HUES48 (cell line): ENCODE results near the gene METTL27.
A peak's percentile ranks its signal among the peaks of the same experiment; 100 is the strongest.
"Not testable (repeated sequence)": the region's sequence is repeated elsewhere in the genome, so short reads cannot be mapped to it uniquely, and the experiment has no call there.

Experiments
- H3K27ac ChIP-seq: one replicate; pipeline ENCODE4 v1.7.0; 2013; ENCODE audit warnings: low read depth, low read length, inconsistent platforms
- H3K27me3 ChIP-seq: 2 replicates; pipeline ENCODE4 v1.6.1; 2013; ENCODE audit warnings: mild to moderate bottlenecking, low read length; ENCODE audit not compliant: control insufficient read depth, insufficient read depth
- H3K36me3 ChIP-seq: 2 replicates; pipeline ENCODE4 v1.6.1; 2013; ENCODE audit warnings: low read length; ENCODE audit not compliant: control insufficient read depth, insufficient read depth
- H3K4me1 ChIP-seq: 2 replicates; pipeline ENCODE4 v1.6.1; 2013; ENCODE audit warnings: mild to moderate bottlenecking, low read length; ENCODE audit not compliant: control insufficient read depth, insufficient read depth
- H3K4me3 ChIP-seq: 2 replicates; pipeline ENCODE4 v1.5.1; 2013; ENCODE audit warnings: mild to moderate bottlenecking, low read depth, low read length
- H3K9ac ChIP-seq: 2 replicates; pipeline ENCODE4 v1.6.1; 2013; ENCODE audit warnings: mild to moderate bottlenecking, low read depth, low read length, moderate library complexity
- H3K9me3 ChIP-seq: 2 replicates; pipeline ENCODE4 v1.6.1; 2013; ENCODE audit warnings: low read length; ENCODE audit not compliant: control insufficient read depth, insufficient read depth

Gene METTL27, protein sequence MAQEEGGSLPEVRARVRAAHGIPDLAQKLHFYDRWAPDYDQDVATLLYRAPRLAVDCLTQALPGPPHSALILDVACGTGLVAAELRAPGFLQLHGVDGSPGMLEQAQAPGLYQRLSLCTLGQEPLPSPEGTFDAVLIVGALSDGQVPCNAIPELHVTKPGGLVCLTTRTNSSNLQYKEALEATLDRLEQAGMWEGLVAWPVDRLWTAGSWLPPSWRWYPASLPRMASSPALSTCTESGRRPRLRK

GRCh38 chr7:73842067-73842976 lies at the start of gene METTL27:
TSS of gene METTL27 (minus strand) at chr7:73842516. CDS start at chr7:73842140, 376 bp downstream.
- Histone ChIP-seq H3K4me3 (peak within 1 kb of the TSS; percentile 67), H3K9me3 (no peaks in the 10 kb centered on the region), H3K36me3 (no peaks in the 10 kb centered on the region), H3K4me1 (peaks cover 6% of the 10 kb centered on the region; the same call in 1 of the 2 replicates), H3K27ac (peak within 1 kb of the TSS; percentile 68), H3K9ac (no peak within 1 kb of the TSS), H3K27me3 (no peaks in the 10 kb centered on the region)

DNA sequence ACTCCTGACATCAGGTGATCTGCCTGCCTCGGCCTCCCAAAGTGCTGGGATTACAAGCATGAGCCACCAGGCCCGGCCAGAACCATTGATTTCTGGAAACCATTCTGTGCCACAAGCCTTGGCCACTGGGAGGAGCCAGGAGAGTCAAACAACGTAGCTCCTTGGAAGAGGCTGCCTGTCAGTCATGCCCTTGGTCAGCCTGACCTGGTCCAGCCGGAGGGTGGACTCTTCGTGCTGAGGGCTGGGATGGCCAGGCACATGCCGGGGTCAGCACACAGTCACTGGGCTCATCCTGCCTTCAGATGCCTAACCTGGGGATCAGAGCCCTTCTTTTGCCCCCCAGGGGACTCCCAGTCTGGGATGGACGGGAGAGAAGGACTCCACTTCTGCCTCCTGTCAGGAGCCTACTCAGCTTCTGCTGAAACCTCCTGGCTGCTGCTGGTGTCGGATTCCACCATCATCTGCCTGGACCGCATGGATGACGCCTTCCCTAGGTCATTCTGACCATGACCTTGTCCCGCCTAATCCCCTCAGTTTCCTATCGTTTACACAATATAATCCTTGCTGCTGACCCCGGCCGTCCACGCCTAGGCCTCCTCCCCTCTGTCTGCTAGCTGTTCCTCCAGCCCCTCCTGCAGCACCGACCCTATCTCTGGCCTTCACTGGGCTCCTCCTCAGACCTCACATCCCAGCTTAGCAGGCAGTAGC lies 49.0 kb upstream of the METTL27 start:
- Histone ChIP-seq H3K27me3 (no peaks in the 10 kb centered on the region), H3K27ac (no peak overlapping the region), H3K9me3 (0 out of 2 replicates have a peak, but pooled peaks cover 5% of the 10 kb centered on the region), H3K9ac (no peak overlapping the region), H3K4me3 (no peak overlapping the region), H3K36me3 (no peaks in the 10 kb centered on the region), H3K4me1 (no peaks in the 10 kb centered on the region)

DNA sequence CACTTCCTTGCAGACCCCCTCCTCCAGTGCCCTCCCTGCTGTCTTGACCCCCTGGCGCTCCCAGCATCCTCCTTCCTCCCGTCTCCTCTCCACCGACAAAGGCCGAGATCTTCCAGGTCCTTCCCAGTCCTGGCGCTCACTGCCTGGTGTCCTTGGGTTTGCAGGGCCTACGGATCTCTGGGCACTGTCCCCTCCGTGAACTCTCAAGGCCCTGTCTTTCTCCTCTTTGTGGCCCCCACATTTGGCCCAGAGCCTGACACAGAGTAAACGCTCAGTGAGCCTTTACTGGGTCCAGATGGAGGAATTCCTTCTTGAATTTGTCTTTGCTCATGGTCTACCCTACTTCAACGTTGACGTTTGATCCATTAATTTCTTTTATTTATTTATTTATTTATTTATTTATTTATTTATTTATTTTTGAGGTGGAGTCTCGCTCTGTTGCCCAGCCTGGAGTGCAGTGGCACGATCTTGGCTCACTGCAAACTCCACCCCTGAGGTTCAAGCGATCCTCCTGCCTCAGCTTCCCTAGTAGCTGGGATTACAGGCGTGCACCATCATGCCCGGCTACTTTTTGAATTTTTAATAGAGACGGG lies 48.3 kb upstream of the METTL27 start:
- Histone ChIP-seq H3K9me3 (0 out of 2 replicates have a peak, but pooled peaks cover 1% of the 10 kb centered on the region), H3K4me1 (no peaks in the 10 kb centered on the region), H3K36me3 (no peaks in the 10 kb centered on the region), H3K27ac (no peak overlapping the region), H3K4me3 (no peak overlapping the region), H3K27me3 (no peaks in the 10 kb centered on the region), H3K9ac (no peak overlapping the region)

DNA sequence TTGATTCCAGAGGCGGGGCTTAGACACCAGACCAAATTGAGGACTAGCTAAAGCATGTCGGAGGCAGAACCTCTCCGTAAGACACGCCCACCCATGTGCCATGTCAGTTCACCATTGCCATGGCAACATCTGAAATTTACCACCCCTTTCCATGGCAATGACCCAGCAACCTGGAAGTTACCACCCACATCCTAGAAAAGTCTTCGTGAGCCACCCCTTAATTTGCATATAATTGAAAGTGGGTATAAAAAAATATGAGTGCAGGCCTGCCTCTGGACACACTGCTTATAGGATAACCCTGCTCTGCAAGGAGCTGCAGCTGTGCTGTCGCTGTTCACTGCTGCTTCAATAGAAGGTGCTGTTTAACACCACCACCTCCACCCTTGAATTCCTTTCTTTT lies 46.6 kb upstream of the METTL27 start:
- Histone ChIP-seq H3K9ac (no peak overlapping the region), H3K9me3 (no peaks in the 10 kb centered on the region), H3K4me1 (no peaks in the 10 kb centered on the region), H3K4me3 (no peak overlapping the region), H3K27ac (no peak overlapping the region), H3K36me3 (no peaks in the 10 kb centered on the region), H3K27me3 (no peaks in the 10 kb centered on the region)

DNA sequence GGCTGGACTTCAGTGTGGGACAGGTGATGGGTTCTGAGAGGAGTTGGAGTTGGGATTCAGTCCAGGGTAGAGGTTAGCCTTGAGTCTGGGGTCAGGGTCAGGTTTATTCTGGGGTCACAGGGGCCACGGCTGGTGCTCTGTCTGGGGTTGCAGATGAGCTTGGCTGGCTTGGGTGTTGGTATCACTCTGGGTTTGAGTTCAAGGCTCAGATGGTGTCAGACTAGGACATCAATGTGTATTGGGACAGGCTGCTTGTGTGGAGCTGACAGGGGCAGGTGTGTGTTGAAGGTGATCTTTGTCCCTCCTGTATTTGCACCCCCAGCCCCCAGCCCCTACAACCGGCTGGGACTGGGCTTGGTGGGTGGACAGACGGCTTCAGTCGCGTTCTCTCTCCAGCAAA lies 45.4 kb upstream of the METTL27 start:
- Histone ChIP-seq H3K9me3 (no peaks in the 10 kb centered on the region), H3K27ac (no peak overlapping the region), H3K9ac (no peak overlapping the region), H3K4me1 (no peaks in the 10 kb centered on the region), H3K27me3 (no peaks in the 10 kb centered on the region), H3K36me3 (no peaks in the 10 kb centered on the region), H3K4me3 (no peak overlapping the region)

GRCh38 chr7:73885975-73886798 lies 43.9 kb upstream of the METTL27 start:
- Histone ChIP-seq H3K9ac (no peak overlapping the region), H3K27ac (no peak overlapping the region), H3K27me3 (no peaks in the 10 kb centered on the region)

GRCh38 chr7:73885433-73885974 lies 43.2 kb upstream of the METTL27 start:
- no peak overlapping the region for H3K9ac ChIP-seq
- H3K27me3 ChIP-seq = no peaks in the 10 kb centered on the region
- H3K4me3 ChIP-seq = no peak overlapping the region
- no peak overlapping the region for H3K27ac ChIP-seq
- no peaks in the 10 kb centered on the region for H3K4me1 ChIP-seq
- no peaks in the 10 kb centered on the region for H3K36me3 ChIP-seq
- no peaks in the 10 kb centered on the region for H3K9me3 ChIP-seq

More at GRCh38 chr7:73885975-73886798, 43.9 kb upstream of the METTL27 start:
- Histone ChIP-seq H3K36me3 (no peaks in the 10 kb centered on the region), H3K4me3 (no peak overlapping the region), H3K4me1 (no peaks in the 10 kb centered on the region), H3K9me3 (no peaks in the 10 kb centered on the region)

DNA sequence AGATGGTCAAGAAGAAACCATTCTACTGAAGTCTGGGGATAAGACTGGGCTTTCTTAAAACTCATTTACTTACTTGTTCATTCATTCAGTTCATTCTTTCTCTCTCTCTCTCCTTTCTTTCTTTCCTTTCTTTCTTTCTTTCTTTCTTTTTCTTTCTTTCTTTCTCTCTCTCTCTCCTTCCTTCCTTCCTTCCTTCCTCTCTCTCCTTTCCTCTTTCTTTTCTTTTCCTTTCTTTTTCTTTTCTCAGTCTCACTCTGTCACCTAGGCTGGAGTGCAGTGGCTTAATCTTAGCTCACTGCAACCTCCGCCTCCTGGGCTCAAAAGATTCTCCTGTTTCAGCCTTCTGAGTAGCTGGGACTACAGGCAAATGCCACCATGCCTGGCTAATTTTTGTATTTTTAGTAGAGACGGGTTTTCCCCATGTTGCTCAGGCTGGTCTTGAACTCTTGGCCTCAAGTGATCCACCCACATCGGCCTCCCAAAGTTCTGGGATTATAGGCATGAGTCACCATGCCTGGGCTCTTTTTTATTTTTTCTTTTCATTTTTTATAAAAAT lies 42.6 kb upstream of the METTL27 start:
- not testable (repeated sequence) for H3K27me3 ChIP-seq, H3K36me3 ChIP-seq, H3K27ac ChIP-seq, H3K4me3 ChIP-seq, H3K9me3 ChIP-seq, H3K4me1 ChIP-seq, H3K9ac ChIP-seq

- H3K9ac ChIP-seq = no peak overlapping the region
- no peaks in the 10 kb centered on the region for H3K36me3 ChIP-seq
- H3K4me1 ChIP-seq = no peaks in the 10 kb centered on the region
- H3K27me3 ChIP-seq = no peaks in the 10 kb centered on the region
- no peak overlapping the region for H3K4me3 ChIP-seq
- no peak overlapping the region for H3K27ac ChIP-seq
- no peaks in the 10 kb centered on the region for H3K9me3 ChIP-seq
These were observed 39.7 kb upstream of the METTL27 start for GRCh38 chr7:73882047-73882402.
